Fibroblast of the aortic adventitia (primary cell): ENCODE results near the gene CYS1. TPM values are rescaled to one million over a fixed set of nuclear protein-coding genes. Genes with fewer than 3 reads are reported as not detected.

Source experiments
- DNase-seq: peaks from one replicate; pipeline ENCODE4 v3.0.0-alpha.2; 2010; ENCODE audit warnings: low read depth
- H3K4me3 ChIP-seq: 2 replicates; pipeline ENCODE4 v1.5.1; 2011; ENCODE audit warnings: low read depth, mild to moderate bottlenecking, control low read depth, low read length, moderate library complexity
- total RNA-seq: library from RNA; depleted of rRNA; stranded (reverse); fragments of >200 nt; gene quantifications from 2 replicates; pipeline ENCODE4 v1.2.3, GENCODE V29; 2012; ENCODE audit warnings: low replicate concordance
- TF ChIP-seq, protein P1 (sequence below): IDR thresholded peaks from 2 replicates; pipeline ENCODE4 v1.5.1; 2011; ENCODE audit warnings: mild to moderate bottlenecking, low read length, control low read depth, inconsistent platforms; ENCODE audit not compliant: insufficient read depth

CYS1 gene
- total RNA-seq, 1 donor = 3.2 TPM

DNA sequence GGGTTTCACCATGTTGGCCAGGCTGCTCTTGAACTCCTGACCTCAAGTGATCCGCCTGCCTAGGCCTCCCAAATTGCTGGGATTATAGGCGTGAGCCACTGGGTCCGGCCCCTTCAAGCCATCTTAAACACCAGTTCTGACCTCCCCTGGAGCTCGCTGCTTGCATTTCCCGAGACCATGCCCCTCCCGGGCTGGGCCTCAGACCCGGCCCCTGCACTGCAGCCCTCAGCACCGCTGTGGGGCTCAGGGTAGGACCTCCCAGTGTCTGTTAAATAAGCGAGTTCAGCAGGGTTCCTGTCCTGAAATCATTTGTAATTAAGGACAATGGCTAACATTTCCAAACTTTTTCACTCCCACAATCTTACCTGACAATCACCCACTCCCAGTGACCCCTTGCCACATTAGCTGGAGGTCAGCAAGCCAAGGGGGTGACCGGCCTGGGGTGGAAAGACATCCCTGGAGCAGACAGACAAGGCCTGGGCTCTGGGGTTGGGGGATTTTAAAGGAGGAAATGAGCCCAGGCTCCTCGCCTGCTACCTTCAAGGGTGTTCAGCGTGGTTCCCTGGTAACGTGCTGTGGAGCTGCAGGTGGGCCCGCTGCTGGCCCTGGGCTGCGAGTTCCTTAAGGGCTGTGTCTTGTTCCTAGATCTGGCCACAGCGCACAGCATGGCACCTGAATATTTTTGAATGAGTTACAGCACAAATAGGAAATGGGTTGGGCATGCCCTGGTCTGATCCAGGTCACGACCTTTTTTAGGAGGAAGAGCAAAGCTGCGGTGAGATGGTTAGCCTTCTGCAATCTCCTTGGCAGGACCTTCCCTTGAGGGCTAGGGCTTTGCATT, 15.1 kb downstream of the CYS1 start:
- H3K4me3 ChIP-seq = no peak overlapping the region
- no peak for DNase-seq
- TF ChIP-seq, protein P1, sequence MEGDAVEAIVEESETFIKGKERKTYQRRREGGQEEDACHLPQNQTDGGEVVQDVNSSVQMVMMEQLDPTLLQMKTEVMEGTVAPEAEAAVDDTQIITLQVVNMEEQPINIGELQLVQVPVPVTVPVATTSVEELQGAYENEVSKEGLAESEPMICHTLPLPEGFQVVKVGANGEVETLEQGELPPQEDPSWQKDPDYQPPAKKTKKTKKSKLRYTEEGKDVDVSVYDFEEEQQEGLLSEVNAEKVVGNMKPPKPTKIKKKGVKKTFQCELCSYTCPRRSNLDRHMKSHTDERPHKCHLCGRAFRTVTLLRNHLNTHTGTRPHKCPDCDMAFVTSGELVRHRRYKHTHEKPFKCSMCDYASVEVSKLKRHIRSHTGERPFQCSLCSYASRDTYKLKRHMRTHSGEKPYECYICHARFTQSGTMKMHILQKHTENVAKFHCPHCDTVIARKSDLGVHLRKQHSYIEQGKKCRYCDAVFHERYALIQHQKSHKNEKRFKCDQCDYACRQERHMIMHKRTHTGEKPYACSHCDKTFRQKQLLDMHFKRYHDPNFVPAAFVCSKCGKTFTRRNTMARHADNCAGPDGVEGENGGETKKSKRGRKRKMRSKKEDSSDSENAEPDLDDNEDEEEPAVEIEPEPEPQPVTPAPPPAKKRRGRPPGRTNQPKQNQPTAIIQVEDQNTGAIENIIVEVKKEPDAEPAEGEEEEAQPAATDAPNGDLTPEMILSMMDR = no peak

DNA sequence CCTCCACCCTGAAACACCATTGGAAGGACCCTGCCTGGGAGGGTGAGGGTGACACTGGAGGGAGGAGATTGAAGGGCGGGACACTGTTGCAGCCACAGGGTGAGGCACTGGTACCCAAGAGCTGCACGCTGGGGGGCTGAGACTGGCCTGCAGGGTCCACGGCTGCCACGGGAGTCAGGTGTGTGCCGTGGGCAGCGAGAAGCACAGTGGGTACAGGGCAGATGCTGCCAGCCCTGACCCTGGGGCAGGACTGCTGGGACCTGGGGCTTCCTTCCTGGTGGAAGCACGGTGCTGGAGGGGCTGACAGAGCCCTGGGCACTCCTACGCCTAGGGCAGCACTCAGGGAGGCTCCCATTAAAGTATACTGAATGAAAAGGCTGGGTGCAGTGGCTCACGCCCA, 16.6 kb downstream of the CYS1 start:
- TF ChIP-seq, protein P1 = no peak
- H3K4me3 ChIP-seq = no peak overlapping the region
- DNase-seq = no peak

DNA sequence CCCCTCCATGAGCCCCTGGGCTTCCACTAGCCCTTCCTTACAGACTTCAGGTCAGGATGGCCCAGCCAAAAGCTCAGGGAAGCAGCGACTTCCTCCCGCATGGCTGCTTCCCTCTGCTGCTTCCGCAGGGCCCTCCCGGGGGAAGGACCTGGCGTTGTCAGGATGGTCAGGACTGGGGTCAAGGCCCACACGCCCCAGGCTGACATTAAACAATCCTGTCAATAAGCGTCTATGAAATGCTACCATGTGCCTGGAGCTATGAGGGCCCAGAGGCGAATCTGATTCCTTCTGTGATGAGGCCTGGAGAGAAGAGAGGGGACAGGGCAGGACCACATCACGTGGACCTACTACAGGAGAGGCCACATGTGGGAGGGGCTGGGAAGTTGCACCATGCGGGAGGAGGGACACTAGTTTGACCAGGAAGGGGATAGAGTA, 17.3 kb downstream of the CYS1 start:
- DNase-seq = no peak
- no peak overlapping the region for H3K4me3 ChIP-seq
- TF ChIP-seq, protein P1 = no peak

DNA sequence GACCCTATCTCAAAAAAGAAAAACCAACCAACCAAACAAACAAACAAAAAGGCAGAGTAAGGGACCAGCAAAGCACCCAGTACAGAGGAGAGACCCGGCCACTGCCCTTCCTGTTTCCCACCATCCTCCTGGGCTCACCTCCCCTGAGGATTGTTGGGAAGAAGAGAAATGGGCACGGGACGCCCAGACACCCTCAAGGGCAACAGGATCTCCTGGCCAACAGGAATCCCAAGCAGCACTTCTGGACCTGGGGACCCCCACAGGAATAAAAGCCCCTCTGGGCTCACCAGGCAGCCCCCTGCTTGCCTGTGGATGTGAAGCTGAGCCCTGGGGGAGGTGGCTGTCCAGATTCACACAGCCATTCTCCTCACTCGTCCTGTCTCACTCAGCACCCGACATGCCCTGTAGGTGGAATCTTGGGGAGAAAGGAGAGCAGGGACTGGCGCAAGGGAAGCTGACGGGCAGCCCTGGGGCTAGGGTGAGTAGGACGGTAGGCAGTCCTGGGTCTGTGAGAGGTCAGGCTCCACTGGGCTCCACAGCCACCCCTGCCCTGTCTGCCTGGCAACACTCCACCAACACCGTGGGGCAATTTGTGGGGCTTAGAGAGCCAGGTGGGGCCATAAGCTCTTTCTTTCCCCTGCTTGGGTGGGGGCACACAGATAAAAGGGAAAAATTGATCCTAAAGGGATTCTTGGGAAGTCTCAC, 18.8 kb downstream of the CYS1 start:
- no peak overlapping the region for H3K4me3 ChIP-seq
- TF ChIP-seq, protein P1 = no peak
- no peak for DNase-seq

DNA sequence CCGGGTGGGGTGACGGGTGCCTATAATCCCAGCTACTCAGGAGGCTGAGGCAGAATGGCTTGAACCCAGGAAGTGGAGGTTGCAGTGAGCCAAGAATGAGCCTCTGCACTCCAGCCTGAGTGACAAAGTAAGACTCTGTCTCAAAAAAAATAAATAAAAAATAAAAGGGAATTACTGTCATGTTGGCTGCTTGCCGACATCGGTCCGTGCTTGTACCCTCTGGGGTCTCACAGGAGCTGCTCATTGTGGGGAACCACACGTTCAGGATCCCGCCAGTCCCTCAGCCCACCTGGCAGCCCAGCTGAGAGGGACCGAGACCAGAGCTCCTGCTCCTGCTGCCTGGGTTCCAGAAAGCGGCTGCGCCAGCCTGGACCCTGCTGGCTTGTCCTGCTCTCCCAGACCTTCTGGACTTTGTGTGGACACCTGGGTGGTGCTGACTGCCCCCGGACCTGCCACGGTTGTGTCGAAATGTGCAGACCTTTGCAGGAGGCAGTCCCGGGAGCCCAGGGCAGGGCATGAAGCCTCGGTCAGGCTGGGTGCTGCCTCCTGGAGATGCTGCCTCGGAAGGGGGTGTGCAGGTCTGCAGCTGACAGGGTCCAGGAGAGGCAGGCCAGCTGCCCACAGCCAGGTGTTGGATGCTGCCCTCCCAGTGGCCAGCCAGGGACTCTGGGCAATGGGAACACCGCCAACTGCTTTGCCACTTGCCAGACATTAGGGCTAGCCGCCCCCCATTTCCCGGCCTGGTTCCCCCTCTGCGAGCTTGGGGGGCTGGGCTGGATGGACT, 20.5 kb downstream of the CYS1 start:
- no peak overlapping the region for H3K4me3 ChIP-seq
- TF ChIP-seq, protein P1 = no peak
- DNase-seq = no peak

DNA sequence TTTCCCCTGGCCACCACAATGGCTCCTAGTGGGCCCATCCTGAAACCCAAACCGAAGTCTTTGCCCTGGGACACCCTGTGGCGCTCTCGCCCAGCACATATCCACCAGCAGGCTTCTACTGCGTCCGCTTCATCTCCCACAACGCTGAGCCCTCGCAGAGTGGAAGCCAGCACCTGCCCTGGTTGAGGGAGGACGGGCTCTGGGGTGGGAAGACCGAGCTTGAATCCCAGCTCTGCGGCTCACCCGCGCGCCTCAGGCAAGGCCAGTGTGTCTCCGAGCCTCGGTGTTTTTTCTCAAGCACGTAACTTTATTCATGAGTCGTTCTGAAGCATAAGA, 21.2 kb downstream of the CYS1 start:
- DNase-seq = no peak
- TF ChIP-seq, protein P1 = no peak
- no peak overlapping the region for H3K4me3 ChIP-seq
